GM21619 (cell line): ENCODE measurements around the gene ARMH3.

Source experiments
- ATAC-seq: cut with Tn5 transposase; IDR thresholded peaks from one replicate; pipeline ENCODE4 v1.9.1; 2021; ENCODE audit not compliant: unreplicated experiment

ARMH3 gene

GRCh38 chr10:101902032-101902819 is 153.7 kb downstream of the ARMH3 start:
- ATAC-seq, result peak; percentile 26

GRCh38 chr10:101901340-101901739 is 154.6 kb downstream of the ARMH3 start:
- ATAC-seq, result peak; percentile 47

GRCh38 chr10:101897633-101898032 is 158.3 kb downstream of the ARMH3 start:
- ATAC-seq, result no peak

- ATAC-seq, result no peak
Observed at GRCh38 chr10:101896225-101896877, 159.6 kb downstream of the ARMH3 start.

- no peak for ATAC-seq
Observed at GRCh38 chr10:101895781-101896180, 160.2 kb downstream of the ARMH3 start.

GRCh38 chr10:101894742-101895141 is 161.2 kb downstream of the ARMH3 start:
- no peak for ATAC-seq

GRCh38 chr10:101894266-101894665 is 161.7 kb downstream of the ARMH3 start:
- ATAC-seq, result no peak

GRCh38 chr10:101893510-101894120 is 162.4 kb downstream of the ARMH3 start:
- ATAC-seq, result no peak

GRCh38 chr10:101892782-101893391 is 163.1 kb downstream of the ARMH3 start:
- no peak for ATAC-seq

- peak; percentile 71 for ATAC-seq
Observed at GRCh38 chr10:101889256-101890210, 166.4 kb downstream of the ARMH3 start.

GRCh38 chr10:101888251-101888949 is 167.6 kb downstream of the ARMH3 start:
- no peak for ATAC-seq

GRCh38 chr10:101887775-101888174 is 168.2 kb downstream of the ARMH3 start:
- no peak for ATAC-seq

- no peak for ATAC-seq
Observed at GRCh38 chr10:101886521-101887312, 169.3 kb downstream of the ARMH3 start.

GRCh38 chr10:101881036-101881774 is 174.8 kb downstream of the ARMH3 start:
- ATAC-seq, result no peak

GRCh38 chr10:101880232-101880573 is 175.8 kb downstream of the ARMH3 start:
- ATAC-seq, result no peak

GRCh38 chr10:101879456-101880231 is 176.3 kb downstream of the ARMH3 start:
- ATAC-seq, result no peak

GRCh38 chr10:101878869-101879268 is 177.1 kb downstream of the ARMH3 start:
- ATAC-seq, result no peak
